A549 (cell line): ENCODE data around the gene CTSH. TPM values are rescaled to one million over a fixed set of nuclear protein-coding genes. Genes with fewer than 3 reads are reported as not detected.

Source experiments
- BCL3 ChIP-seq: fragments of >200 bp; sonication (Bioruptor Twin); formaldehyde crosslinking; IDR thresholded peaks from 3 replicates; pipeline ENCODE4 v1.6.1; 2016
- CBX8 ChIP-seq: fragments of 200-600 bp; sonication (generic); IDR thresholded peaks from 2 replicates; pipeline ENCODE4 v1.6.1; 2016
- CHD2 ChIP-seq: fragments of 150-350 bp; IDR thresholded peaks from 2 replicates; pipeline ENCODE4 v1.6.1; 2014; ENCODE audit warnings: low read length; ENCODE audit not compliant: partially characterized antibody
- CHD4 ChIP-seq: fragments of 200-600 bp; sonication (generic); IDR thresholded peaks from 2 replicates; pipeline ENCODE4 v1.6.1; 2016; ENCODE audit warnings: antibody characterized with exemption, mild to moderate bottlenecking, borderline replicate concordance
- EHMT2 ChIP-seq: fragments of 200-600 bp; sonication (generic); IDR thresholded peaks from 2 replicates; pipeline ENCODE4 v1.6.1; 2016; ENCODE audit warnings: antibody characterized with exemption, low read depth, mild to moderate bottlenecking, moderate library complexity
- ELK1 ChIP-seq: fragments of 150-350 bp; IDR thresholded peaks from 2 replicates; pipeline ENCODE4 v1.6.1; 2014; ENCODE audit warnings: low read depth, mild to moderate bottlenecking, low read length
- ESRRA ChIP-seq: fragments of 150-350 bp; IDR thresholded peaks from 2 replicates; pipeline ENCODE4 v1.6.1; 2014; ENCODE audit warnings: mild to moderate bottlenecking, low read length, borderline replicate concordance
- FOSB ChIP-seq: fragments of 250-450 bp; sonication (Bioruptor Pico); IDR thresholded peaks from 2 replicates; pipeline ENCODE4 v1.5.0; 2020; ENCODE audit warnings: mild to moderate bottlenecking, moderate library complexity
- FOSL2 ChIP-seq, 2 experiments: fragments of 450-650 bp in 1 of 2; fragments of >200 bp in 1 of 2; sonication (Bioruptor Twin) in 1 of 2; formaldehyde crosslinking; IDR thresholded peaks; 2 replicates each; pipeline versions ENCODE4 v1.5.0 to v1.6.1; 2016 to 2020; ENCODE audit warnings: mild to moderate bottlenecking in 1 of 2, moderate library complexity in 1 of 2
- FOXS1 ChIP-seq: fragments of 250-450 bp; sonication (Bioruptor Pico); IDR thresholded peaks from 2 replicates; pipeline ENCODE4 v1.5.0; 2020; ENCODE audit warnings: mild to moderate bottlenecking, moderate library complexity
- HDAC2 ChIP-seq: fragments of 200-600 bp; sonication (generic); IDR thresholded peaks from 2 replicates; pipeline ENCODE4 v1.6.1; 2016
- HMGXB4 ChIP-seq: fragments of 250-450 bp; sonication (Bioruptor Pico); IDR thresholded peaks from 2 replicates; pipeline ENCODE4 v1.5.0; 2021; ENCODE audit warnings: mild to moderate bottlenecking, moderate library complexity, borderline replicate concordance
- HOXB13 ChIP-seq: fragments of 250-450 bp; sonication (Bioruptor Pico); IDR thresholded peaks from 2 replicates; pipeline ENCODE4 v1.5.0; 2020; ENCODE audit warnings: low read depth, mild to moderate bottlenecking, moderate library complexity
- JUNB ChIP-seq: fragments of >200 bp; sonication (Bioruptor Twin); formaldehyde crosslinking; IDR thresholded peaks from 2 replicates; pipeline ENCODE4 v1.6.1; 2016
- KDM1A ChIP-seq: fragments of 200-600 bp; sonication (generic); IDR thresholded peaks from 2 replicates; pipeline ENCODE4 v1.6.1; 2016; ENCODE audit warnings: low read depth, mild to moderate bottlenecking
- MAFK ChIP-seq: fragments of 450-650 bp; IDR thresholded peaks from 2 replicates; pipeline ENCODE4 v1.6.1; 2014; ENCODE audit not compliant: partially characterized antibody
- MAZ ChIP-seq: fragments of 150-350 bp; IDR thresholded peaks from 2 replicates; pipeline ENCODE4 v1.6.1; 2014; ENCODE audit warnings: antibody characterized with exemption, low read depth, low read length, borderline replicate concordance
- MYC ChIP-seq: IDR thresholded peaks from 2 replicates; pipeline ENCODE4 v1.6.1; 2012; ENCODE audit warnings: mild to moderate bottlenecking, inconsistent platforms, low read length, improper control_type of control experiment, borderline replicate concordance
- NR3C1 ChIP-seq: fragments of >200 bp; sonication (Bioruptor Twin); formaldehyde crosslinking; IDR thresholded peaks from 3 replicates; pipeline ENCODE4 v1.6.1; 2017
- PHF8 ChIP-seq: fragments of 200-600 bp; sonication (generic); IDR thresholded peaks from 2 replicates; pipeline ENCODE4 v1.6.1; 2016; ENCODE audit warnings: low read depth, mild to moderate bottlenecking, antibody characterized with exemption, moderate library complexity, borderline replicate concordance
- POLR2AphosphoS2 ChIP-seq: conservative IDR thresholded peaks from 2 replicates; pipeline ENCODE4 v1.6.1; 2012; ENCODE audit warnings: low read length, improper control_type of control experiment, inconsistent platforms
- REST ChIP-seq: fragments of 200-600 bp; sonication (generic); IDR thresholded peaks from 2 replicates; pipeline ENCODE4 v1.6.1; 2016; ENCODE audit warnings: antibody characterized with exemption, mild to moderate bottlenecking, moderate library complexity
- RFX5 ChIP-seq: fragments of 450-650 bp; IDR thresholded peaks from 2 replicates; pipeline ENCODE4 v1.7.1; 2014; ENCODE audit warnings: antibody characterized with exemption, mild to moderate bottlenecking, moderate library complexity
- SREBF2 ChIP-seq: fragments of 450-650 bp; IDR thresholded peaks from 2 replicates; pipeline ENCODE4 v1.6.1; 2014; ENCODE audit warnings: mild to moderate bottlenecking, moderate library complexity
- TP53 ChIP-seq: fragments of 250-450 bp; sonication (Bioruptor Pico); IDR thresholded peaks from 2 replicates; pipeline ENCODE4 v1.5.0; 2021; ENCODE audit warnings: mild to moderate bottlenecking, moderate library complexity
- ZFP36 ChIP-seq: fragments of 450-650 bp; IDR thresholded peaks from 2 replicates; pipeline ENCODE4 v1.6.1; 2014; ENCODE audit warnings: borderline replicate concordance; ENCODE audit not compliant: partially characterized antibody
- ZSCAN20 ChIP-seq: fragments of 250-450 bp; sonication (Bioruptor Pico); IDR thresholded peaks from 2 replicates; pipeline ENCODE4 v1.8.0; 2022; ENCODE audit warnings: mild to moderate bottlenecking, moderate library complexity
- polyA plus RNA-seq, 4 experiments: library from polyadenylated mRNA; depleted of rRNA in 3 of 4; stranded (reverse); fragments of >200 nt; fragmentation: RNase III in 1 of 4; extraction: RNeasy Plus Mini Kit Qiagen cat#74134 plus additional on column Dnase treatment in 1 of 4; gene quantifications; 2 replicates in 3 of 4; 3 replicates in 1 of 4; pipeline ENCODE4 v1.2.3, GENCODE V29; 2011 to 2017
- TF ChIP-seq, protein P1 (sequence below): fragments of >200 bp; sonication (Bioruptor Twin); formaldehyde crosslinking; IDR thresholded peaks from 2 replicates; pipeline ENCODE4 v1.6.1; 2016
- TF ChIP-seq, protein P2 (sequence below): IDR thresholded peaks from 2 replicates; pipeline ENCODE4 v1.6.1; 2012; ENCODE audit warnings: low read depth, borderline replicate concordance
- TF ChIP-seq, protein P3 (sequence below): fragments of >200 bp; sonication (Bioruptor Twin); formaldehyde crosslinking; IDR thresholded peaks from 3 replicates; pipeline ENCODE4 v1.5.1; 2016

CTSH gene
- polyA plus RNA-seq, 2 of the 4 experiments (the other 2 are of a cell fraction), result 25.2 to 33.3 TPM

DNA sequence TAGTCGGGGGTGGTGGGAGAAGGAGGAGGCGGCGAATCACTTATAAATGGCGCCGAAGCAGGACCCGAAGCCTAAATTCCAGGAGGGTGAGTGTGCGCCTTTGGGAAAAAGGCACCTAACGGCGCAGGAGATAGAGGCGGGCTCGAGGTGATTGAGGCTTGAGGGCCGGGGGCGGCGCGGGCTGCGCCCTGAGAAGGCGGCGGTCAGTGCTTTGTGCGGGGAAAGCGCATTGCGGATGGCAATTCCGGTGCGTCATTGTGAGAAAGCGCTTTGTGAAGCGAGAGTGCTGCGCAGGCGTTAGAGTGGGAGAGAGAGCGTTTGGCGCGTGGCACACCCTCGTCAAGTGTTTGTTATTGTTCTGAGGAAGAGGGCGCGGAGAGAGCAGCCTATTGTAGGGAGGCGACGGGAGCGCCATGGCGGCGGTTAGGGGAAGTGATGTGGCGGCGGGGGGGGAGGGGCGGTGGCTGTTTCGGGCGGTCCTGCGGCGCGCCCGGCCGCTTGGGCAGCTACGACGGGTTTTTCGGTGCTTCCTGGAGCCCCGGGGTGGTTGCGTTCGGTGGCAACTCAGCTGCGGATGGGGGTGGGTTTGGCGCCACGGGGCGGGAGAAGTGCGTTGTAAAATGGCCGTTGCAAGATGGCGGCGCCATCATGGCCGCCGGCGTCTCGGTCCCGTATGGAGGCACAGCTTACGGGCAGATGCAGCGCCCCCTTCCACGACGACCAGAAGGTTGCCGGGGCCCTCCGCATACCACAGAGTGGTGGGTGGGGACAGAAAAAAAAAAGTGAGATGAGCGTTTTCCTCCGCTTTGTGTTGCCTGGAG, 71.7 kb downstream of the CTSH start (continued):
- TF ChIP-seq BCL3 (0 out of 3 replicates have a peak, but pooled peaks have one; percentile 17), HDAC2 (no peak), MAFK (peak; percentile 46), HMGXB4 (peak; percentile 77), FOSB (CRISPR knock-in tag) (peak; percentile 63; the same call in 1 of the 2 replicates), EHMT2 (no peak), ZFP36 (no peak), CHD4 (no peak), MAZ (0 out of 2 replicates have a peak, but pooled peaks have one; percentile 9), FOSL2 (IDR thresholded peaks at IDR 0.05) (no peak), FOSL2 (CRISPR knock-in tag; IDR thresholded peaks at IDR 0.05) (peak; percentile 51), NR3C1 (no peak), ESRRA (no peak), KDM1A (no peak), REST (peak; percentile 3; the same call in 1 of the 2 replicates), SREBF2 (no peak), TP53 (CRISPR knock-in tag) (peak; percentile 88; the same call in 1 of the 2 replicates), HOXB13 (CRISPR knock-in tag) (no peak), ELK1 (no peak), CBX8 (no peak), ZSCAN20 (CRISPR knock-in tag) (no peak), POLR2AphosphoS2 (no peak), MYC (peak; percentile 53; the same call in 1 of the 2 replicates), JUNB (no peak), FOXS1 (CRISPR knock-in tag) (no peak), PHF8 (peak; percentile 68; the same call in 1 of the 2 replicates), CHD2 (no peak), RFX5 (no peak)
- TF ChIP-seq, protein P1, sequence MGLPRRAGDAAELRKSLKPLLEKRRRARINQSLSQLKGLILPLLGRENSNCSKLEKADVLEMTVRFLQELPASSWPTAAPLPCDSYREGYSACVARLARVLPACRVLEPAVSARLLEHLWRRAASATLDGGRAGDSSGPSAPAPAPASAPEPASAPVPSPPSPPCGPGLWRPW, result no peak
- TF ChIP-seq, protein P2, sequence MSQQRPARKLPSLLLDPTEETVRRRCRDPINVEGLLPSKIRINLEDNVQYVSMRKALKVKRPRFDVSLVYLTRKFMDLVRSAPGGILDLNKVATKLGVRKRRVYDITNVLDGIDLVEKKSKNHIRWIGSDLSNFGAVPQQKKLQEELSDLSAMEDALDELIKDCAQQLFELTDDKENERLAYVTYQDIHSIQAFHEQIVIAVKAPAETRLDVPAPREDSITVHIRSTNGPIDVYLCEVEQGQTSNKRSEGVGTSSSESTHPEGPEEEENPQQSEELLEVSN, result 0 out of 2 replicates have a peak, but pooled peaks have one; percentile 29
- TF ChIP-seq, protein P3, sequence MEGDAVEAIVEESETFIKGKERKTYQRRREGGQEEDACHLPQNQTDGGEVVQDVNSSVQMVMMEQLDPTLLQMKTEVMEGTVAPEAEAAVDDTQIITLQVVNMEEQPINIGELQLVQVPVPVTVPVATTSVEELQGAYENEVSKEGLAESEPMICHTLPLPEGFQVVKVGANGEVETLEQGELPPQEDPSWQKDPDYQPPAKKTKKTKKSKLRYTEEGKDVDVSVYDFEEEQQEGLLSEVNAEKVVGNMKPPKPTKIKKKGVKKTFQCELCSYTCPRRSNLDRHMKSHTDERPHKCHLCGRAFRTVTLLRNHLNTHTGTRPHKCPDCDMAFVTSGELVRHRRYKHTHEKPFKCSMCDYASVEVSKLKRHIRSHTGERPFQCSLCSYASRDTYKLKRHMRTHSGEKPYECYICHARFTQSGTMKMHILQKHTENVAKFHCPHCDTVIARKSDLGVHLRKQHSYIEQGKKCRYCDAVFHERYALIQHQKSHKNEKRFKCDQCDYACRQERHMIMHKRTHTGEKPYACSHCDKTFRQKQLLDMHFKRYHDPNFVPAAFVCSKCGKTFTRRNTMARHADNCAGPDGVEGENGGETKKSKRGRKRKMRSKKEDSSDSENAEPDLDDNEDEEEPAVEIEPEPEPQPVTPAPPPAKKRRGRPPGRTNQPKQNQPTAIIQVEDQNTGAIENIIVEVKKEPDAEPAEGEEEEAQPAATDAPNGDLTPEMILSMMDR, result peak; percentile 68
